Measurements from ENCODE around the gene JARID2. TPM values are rescaled to one million over a fixed set of nuclear protein-coding genes. Genes with fewer than 3 reads are reported as not detected.

The JARID2 gene
- total and polyA plus RNA-seq, 8 donors: 2.4 to 42.6 (median 11.5) TPM

DNA sequence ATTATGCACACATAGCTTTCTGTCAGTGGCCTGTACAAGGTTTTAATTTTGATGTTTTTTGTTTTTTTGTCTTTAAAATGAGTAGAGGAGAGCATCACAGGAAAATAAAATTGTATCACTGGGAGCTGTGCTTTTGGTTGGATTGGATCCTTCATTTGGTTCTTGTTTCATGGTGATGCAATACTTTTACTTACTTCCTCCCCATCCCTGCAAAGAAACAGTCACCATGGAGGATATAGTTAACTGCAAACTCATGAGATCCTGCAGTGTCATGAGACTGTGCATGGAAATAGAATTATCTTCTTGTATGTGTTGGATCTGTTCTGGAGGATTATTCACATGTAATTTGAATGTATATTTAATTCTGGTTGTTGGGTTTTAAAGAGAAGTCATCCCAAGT, 122.3 kb downstream of the JARID2 start:
- TF ChIP-seq POLR2A (IDR thresholded peaks at IDR 0.05): no peak
- TF ChIP-seq POLR2AphosphoS5 (IDR thresholded peaks at IDR 0.05): no peak
- TF ChIP-seq, protein P1, sequence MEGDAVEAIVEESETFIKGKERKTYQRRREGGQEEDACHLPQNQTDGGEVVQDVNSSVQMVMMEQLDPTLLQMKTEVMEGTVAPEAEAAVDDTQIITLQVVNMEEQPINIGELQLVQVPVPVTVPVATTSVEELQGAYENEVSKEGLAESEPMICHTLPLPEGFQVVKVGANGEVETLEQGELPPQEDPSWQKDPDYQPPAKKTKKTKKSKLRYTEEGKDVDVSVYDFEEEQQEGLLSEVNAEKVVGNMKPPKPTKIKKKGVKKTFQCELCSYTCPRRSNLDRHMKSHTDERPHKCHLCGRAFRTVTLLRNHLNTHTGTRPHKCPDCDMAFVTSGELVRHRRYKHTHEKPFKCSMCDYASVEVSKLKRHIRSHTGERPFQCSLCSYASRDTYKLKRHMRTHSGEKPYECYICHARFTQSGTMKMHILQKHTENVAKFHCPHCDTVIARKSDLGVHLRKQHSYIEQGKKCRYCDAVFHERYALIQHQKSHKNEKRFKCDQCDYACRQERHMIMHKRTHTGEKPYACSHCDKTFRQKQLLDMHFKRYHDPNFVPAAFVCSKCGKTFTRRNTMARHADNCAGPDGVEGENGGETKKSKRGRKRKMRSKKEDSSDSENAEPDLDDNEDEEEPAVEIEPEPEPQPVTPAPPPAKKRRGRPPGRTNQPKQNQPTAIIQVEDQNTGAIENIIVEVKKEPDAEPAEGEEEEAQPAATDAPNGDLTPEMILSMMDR (IDR thresholded peaks at IDR 0.05): no peak
- Histone ChIP-seq H3K4me1 (peaks cover 16 to 83% (median 45%) of the 10 kb centered on the region in 4 donors), H3K9me3 (no peaks in the 10 kb centered on the region), H3K4me3 (no peak overlapping the region), H3K27ac (no peak overlapping the region), H3K27me3 (no peaks in the 10 kb centered on the region), H3K36me3 (no peaks in the 10 kb centered on the region)
- no peak for DNase-seq
- intact Hi-C loops (cut with DNase I; ENCODE audit: low total_unique reads): no loop called here

DNA sequence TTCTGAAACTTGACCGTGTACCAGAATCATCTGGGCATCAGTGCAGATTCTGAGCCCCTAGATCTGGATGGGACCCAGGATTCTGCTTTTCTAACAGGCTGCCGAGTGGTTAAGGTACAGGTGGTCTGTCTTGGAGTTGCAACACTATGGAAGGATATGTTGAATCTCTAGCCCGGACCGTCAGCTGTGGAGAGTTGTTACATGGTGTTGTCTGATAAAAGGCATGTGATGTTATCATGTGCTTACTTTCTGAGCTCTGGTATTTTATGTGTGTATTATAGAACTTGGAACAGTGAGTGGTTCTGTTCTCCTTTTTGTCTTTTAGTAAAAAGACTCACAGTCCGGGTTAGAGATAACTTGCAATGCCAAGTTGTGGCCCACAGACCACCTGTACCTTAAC, 123.0 kb downstream of the JARID2 start:
- Histone ChIP-seq H3K36me3 (no peaks in the 10 kb centered on the region), H3K27me3 (no peaks in the 10 kb centered on the region), H3K27ac (no peak overlapping the region), H3K4me1 (peaks cover 9 to 82% (median 42%) of the 10 kb centered on the region in 4 donors), H3K4me3 (no peak overlapping the region), H3K9me3 (no peaks in the 10 kb centered on the region)
- TF ChIP-seq POLR2A (IDR thresholded peaks at IDR 0.05) (no peak), EP300 (IDR thresholded peaks at IDR 0.05) (no peak)
- 75 to 90% (median 86%) methylated on average over 5 of the region's 5 CpGs for WGBS, 5 donors
- intact Hi-C loops (cut with DNase I; ENCODE audit: low total_unique reads): no loop called here
- no peak for DNase-seq

DNA sequence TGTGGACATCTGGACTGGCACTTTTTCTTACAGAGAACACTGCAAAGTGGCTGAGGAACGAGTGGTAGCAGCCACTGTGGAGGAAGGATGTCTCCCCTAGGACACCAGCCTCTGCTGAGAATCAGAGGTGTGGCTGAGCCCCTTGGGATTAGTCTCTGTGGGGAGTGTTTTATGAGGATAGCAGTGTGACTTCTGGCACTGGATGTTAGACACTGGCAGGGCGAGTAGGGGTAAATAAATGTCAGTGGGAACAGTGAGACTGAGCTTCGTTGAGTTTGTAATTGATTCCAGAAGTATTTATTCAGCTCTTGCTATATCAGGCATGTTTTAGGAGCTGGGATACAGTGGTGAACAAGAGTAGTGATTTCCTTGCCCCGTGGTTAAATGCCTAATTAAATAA, 124.0 kb downstream of the JARID2 start:
- intact Hi-C loops (cut with DNase I; ENCODE audit: low total_unique reads): no loop called here
- no peak for DNase-seq

DNA sequence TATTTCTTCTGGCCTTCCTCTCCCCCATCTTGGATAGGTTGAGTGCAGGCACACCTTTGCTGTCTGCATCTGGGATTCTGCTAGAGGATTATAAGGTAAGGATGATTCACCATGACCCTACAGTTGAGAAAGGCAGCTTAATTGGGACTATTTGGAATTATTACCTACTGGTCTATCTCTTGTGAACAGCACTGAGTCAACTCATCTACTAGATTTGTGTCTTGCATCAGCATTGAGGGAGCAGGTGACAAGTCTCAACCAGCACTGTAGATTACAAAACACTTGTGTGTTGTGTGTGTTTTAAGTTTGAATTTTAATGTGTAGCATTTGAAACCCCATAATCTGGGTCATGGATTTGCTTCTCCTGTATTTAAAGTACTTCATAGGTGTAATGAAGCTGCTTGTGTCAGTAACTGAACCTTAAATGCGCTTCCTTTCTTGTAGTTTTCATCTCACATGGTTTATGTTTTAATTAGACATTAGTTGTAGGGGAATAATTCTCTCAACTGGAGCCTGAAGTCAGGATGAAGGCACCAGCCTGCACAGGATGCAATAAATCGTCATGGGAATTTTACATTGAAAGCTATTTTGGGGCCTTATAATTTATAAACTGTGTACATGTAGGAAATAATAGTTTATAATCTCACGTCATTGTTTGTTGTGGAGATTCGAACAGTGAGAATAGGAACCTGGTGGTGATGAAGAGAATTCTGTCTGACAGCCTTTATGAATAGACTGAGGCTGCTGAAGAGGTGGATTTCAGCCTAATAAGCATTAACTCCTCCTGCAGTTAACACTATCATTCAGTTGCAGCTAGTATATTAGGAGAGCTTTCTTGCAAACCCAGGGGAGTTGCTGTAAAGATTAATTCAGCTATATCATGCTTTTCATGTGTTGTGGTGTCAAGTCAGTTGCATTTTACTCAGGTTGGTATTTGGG, 125.1 kb downstream of the JARID2 start:
- 67 to 82% (median 72%) methylated on average over 4 of the region's 4 CpGs for WGBS, 5 donors
- Histone ChIP-seq H3K4me1 (peaks cover 3 to 76% (median 37%) of the 10 kb centered on the region in 4 donors), H3K9me3 (no peaks in the 10 kb centered on the region), H3K27me3 (no peaks in the 10 kb centered on the region), H3K4me3 (no peak overlapping the region), H3K36me3 (peaks cover 0 to 6% (median 2%) of the 10 kb centered on the region in 4 donors), H3K27ac (no peak overlapping the region)
- intact Hi-C loops (cut with DNase I; ENCODE audit: low total_unique reads): no loop called here
- DNase-seq: no peak
- TF ChIP-seq, protein P1 (IDR thresholded peaks at IDR 0.05): no peak
- TF ChIP-seq EP300 (IDR thresholded peaks at IDR 0.05) (no peak), POLR2A (IDR thresholded peaks at IDR 0.05) (no peak), POLR2AphosphoS5 (IDR thresholded peaks at IDR 0.05) (no peak)

More for the DNA sequence above, 124.0 kb downstream of the JARID2 start:
- Histone ChIP-seq H3K27me3 (no peaks in the 10 kb centered on the region), H3K4me1 (peaks cover 8 to 82% (median 42%) of the 10 kb centered on the region in 4 donors), H3K4me3 (no peak overlapping the region), H3K27ac (no peak overlapping the region), H3K9me3 (no peaks in the 10 kb centered on the region), H3K36me3 (peaks cover 0 to 3% (median 0%) of the 10 kb centered on the region in 4 donors)
- 37 to 62% (median 46%) methylated on average over 4 of the region's 4 CpGs for WGBS, 5 donors
- TF ChIP-seq POLR2AphosphoS5 (IDR thresholded peaks at IDR 0.05) (no peak), EP300 (IDR thresholded peaks at IDR 0.05) (no peak), POLR2A (IDR thresholded peaks at IDR 0.05) (no peak)
- TF ChIP-seq, protein P1 (IDR thresholded peaks at IDR 0.05): no peak

DNA sequence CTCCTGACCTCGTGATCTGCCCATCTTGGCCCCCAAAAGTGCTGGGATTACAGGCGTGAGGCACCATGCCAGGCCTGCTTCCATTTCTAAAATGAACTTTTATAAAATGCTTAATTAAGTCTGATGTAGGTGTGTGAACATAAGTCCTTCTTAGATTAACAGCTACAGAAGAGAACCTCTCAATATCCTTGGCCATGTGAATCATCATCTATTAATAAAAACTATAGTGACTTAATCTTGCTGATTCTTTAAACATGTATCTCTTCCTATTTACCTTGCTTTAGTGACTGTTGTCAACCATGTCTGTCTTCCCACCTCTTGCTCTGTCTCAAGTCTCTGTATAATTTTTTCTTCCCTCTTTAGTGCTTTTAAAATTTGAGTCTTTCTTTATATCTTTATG, 127.1 kb downstream of the JARID2 start:
- Histone ChIP-seq H3K4me3 (no peak overlapping the region), H3K27me3 (no peaks in the 10 kb centered on the region), H3K9me3 (no peaks in the 10 kb centered on the region), H3K4me1 (peaks cover 0 to 63% (median 26%) of the 10 kb centered on the region in 4 donors), H3K36me3 (peaks cover 0 to 6% (median 2%) of the 10 kb centered on the region in 4 donors), H3K27ac (no peak overlapping the region)
- no peak for DNase-seq
- TF ChIP-seq, protein P1 (IDR thresholded peaks at IDR 0.05): no peak
- no peak for TF ChIP-seq POLR2A (IDR thresholded peaks at IDR 0.05)
- no peak for TF ChIP-seq POLR2AphosphoS5 (IDR thresholded peaks at IDR 0.05)
- no peak for TF ChIP-seq EP300 (IDR thresholded peaks at IDR 0.05)
- WGBS, 5 donors: 95 to 100% (median 96%) methylated on average over 2 of the region's 2 CpGs
- intact Hi-C loops (cut with DNase I; ENCODE audit: low total_unique reads): no loop called here
